GM12891 (cell line): ENCODE measurements around the gene PCOLCE2.

Source experiments
- PAX5 ChIP-seq: IDR thresholded peaks from 2 replicates; pipeline ENCODE4 v1.6.1; 2011; ENCODE audit warnings: low read length, moderate library complexity, mild to moderate bottlenecking; ENCODE audit not compliant: insufficient read depth, severe bottlenecking
- POLR2A ChIP-seq: IDR thresholded peaks from 2 replicates; pipeline ENCODE4 v1.6.1; 2011; ENCODE audit warnings: low read depth, low read length, control low read depth
- POLR2AphosphoS5 ChIP-seq: IDR thresholded peaks from 2 replicates; pipeline ENCODE4 v1.6.1; 2011; ENCODE audit warnings: low read depth, low read length, control low read depth

DNA sequence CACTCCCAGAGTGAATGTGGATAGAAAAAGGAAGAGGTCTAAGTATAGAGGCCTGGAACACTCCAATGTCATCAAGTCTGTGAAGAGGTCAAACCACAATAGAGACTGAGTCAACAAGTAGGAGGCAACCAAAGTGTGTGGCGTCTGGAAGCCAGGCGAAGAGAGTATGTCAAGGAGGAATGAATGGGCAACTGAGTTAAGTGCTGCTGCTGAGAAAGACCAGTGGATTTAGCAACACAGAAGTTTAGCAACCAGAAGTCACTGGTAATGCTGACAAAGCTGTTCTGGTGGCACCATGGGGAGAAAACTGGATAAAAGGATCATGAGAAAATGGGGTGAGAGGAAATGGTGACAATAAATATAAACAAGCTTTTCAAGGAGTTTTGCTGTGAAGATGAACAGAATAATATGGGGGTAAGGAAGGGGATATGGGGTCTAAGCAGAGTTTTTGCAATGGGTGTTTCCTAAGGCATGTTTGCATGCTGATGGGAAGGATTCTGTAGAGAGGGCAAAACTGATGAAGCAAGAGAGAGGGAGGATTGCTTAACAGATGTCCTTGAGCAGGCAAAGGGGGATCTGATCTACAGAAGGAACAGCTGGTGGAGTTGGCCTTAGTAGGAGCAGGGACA lies 38.4 kb downstream of the PCOLCE2 start:
- no peak for TF ChIP-seq POLR2A
- TF ChIP-seq POLR2AphosphoS5 = no peak
- no peak for TF ChIP-seq PAX5
